NCI-H2081 treated with DMSO at 0.1 percent for 48 hours (cell line): Measurements from ENCODE around the gene ZNF593.

Source experiments
- DNase-seq: peaks from one replicate; lab custom pipeline; 2025; lab: John Stamatoyannopoulos, UW

ZNF593 gene

GRCh38 chr1:26169669-26170471 lies at the start of gene ZNF593:
Gene ZNF593, plus strand, starts transcription at chr1:26169908. Its CDS starts 76 bp downstream, at chr1:26169984.
- DNase-seq: no peak

GRCh38 chr1:26121854-26122773 lies 47.6 kb upstream of the ZNF593 start:
- DNase-seq: no peak

- no peak for DNase-seq
Measured at GRCh38 chr1:26122988-26123973, 46.4 kb upstream of the ZNF593 start.

GRCh38 chr1:26124418-26125331 lies 45.0 kb upstream of the ZNF593 start:
- DNase-seq: no peak

- DNase-seq: no peak
Measured at GRCh38 chr1:26125382-26125781, 44.3 kb upstream of the ZNF593 start.

GRCh38 chr1:26125946-26126320 lies 43.8 kb upstream of the ZNF593 start:
- no peak for DNase-seq

- no peak for DNase-seq
Measured at GRCh38 chr1:26126321-26127084, 43.2 kb upstream of the ZNF593 start.

- DNase-seq: no peak
Measured at GRCh38 chr1:26127235-26128163, 42.2 kb upstream of the ZNF593 start.

- no peak for DNase-seq
Measured at GRCh38 chr1:26129778-26130177, 39.9 kb upstream of the ZNF593 start.

- DNase-seq: no peak
Measured at GRCh38 chr1:26130695-26131094, 39.0 kb upstream of the ZNF593 start.

GRCh38 chr1:26132128-26132833 lies 37.4 kb upstream of the ZNF593 start:
- no peak for DNase-seq

GRCh38 chr1:26132834-26133167 lies 36.9 kb upstream of the ZNF593 start:
- no peak for DNase-seq

- no peak for DNase-seq
Measured at GRCh38 chr1:26134466-26134865, 35.2 kb upstream of the ZNF593 start.

- no peak for DNase-seq
Measured at GRCh38 chr1:26138974-26139558, 30.6 kb upstream of the ZNF593 start.

- DNase-seq: no peak
Measured at GRCh38 chr1:26142159-26142558, 27.5 kb upstream of the ZNF593 start.

GRCh38 chr1:26145041-26145959 lies 24.4 kb upstream of the ZNF593 start:
- peak; percentile 58 for DNase-seq

- DNase-seq: no peak
Measured at GRCh38 chr1:26145960-26146294, 23.8 kb upstream of the ZNF593 start.
